WERI-Rb-1 (cell line): ENCODE results near the gene FGF23.
A peak's percentile ranks its signal among the peaks of the same experiment; 100 is the strongest.

Source experiments
- DNase-seq: peaks from one replicate; pipeline ENCODE4 v3.0.0-alpha.2; 2020
- H3K27ac ChIP-seq: fragments of 250-450 bp; sonication (Bioruptor Pico); 2 replicates; pipeline ENCODE4 v1.5.1; 2020; ENCODE audit warnings: mild to moderate bottlenecking, moderate library complexity
- H3K27me3 ChIP-seq: fragments of 250-450 bp; sonication (Bioruptor Pico); 2 replicates; pipeline ENCODE4 v1.5.1; 2021; ENCODE audit warnings: mild to moderate bottlenecking, low read depth, moderate library complexity; ENCODE audit not compliant: insufficient read depth, severe bottlenecking
- H3K36me3 ChIP-seq: fragments of 250-450 bp; sonication (Bioruptor Pico); 2 replicates; pipeline ENCODE4 v1.5.1; 2020; ENCODE audit warnings: mild to moderate bottlenecking, moderate library complexity
- H3K4me3 ChIP-seq: 2 replicates; pipeline ENCODE4 v1.5.1; 2011; ENCODE audit warnings: low read depth, mild to moderate bottlenecking, control low read depth, low read length
- H3K9me3 ChIP-seq: fragments of 250-450 bp; sonication (Bioruptor Pico); 2 replicates; pipeline ENCODE4 v1.5.1; 2021; ENCODE audit warnings: mild to moderate bottlenecking, moderate library complexity; ENCODE audit not compliant: severe bottlenecking
- TF ChIP-seq, protein P1 (sequence below): IDR thresholded peaks from 2 replicates; pipeline ENCODE4 v1.5.1; 2011; ENCODE audit warnings: low read depth, mild to moderate bottlenecking, control low read depth, inconsistent platforms, low read length

FGF23 gene

DNA sequence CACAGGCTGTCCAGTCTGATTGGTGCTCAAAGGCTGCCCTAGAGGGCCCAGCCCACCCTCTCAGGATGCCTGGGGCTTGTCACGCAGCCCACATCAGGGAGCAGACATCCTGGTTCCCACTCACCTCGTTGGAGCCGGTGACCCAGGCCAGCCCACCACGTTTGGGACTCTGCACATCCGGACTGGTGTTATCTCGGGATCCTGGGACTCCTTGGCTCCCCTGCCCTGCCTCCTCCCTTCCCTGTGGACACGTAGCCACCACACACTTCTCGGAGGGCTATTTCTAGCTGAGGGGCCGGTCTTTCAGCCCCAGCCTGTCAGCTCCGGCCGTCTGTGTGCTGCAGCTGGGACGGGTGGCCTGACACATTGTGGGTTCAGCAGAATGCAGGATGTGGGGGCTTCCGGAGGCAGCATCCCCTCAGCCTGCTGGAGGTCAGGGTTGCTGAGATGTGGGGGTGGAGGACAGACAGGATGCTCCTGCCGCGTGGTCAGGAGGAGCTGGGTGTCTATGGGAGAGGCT lies 12.8 kb upstream of the FGF23 start:
- TF ChIP-seq, protein P1, sequence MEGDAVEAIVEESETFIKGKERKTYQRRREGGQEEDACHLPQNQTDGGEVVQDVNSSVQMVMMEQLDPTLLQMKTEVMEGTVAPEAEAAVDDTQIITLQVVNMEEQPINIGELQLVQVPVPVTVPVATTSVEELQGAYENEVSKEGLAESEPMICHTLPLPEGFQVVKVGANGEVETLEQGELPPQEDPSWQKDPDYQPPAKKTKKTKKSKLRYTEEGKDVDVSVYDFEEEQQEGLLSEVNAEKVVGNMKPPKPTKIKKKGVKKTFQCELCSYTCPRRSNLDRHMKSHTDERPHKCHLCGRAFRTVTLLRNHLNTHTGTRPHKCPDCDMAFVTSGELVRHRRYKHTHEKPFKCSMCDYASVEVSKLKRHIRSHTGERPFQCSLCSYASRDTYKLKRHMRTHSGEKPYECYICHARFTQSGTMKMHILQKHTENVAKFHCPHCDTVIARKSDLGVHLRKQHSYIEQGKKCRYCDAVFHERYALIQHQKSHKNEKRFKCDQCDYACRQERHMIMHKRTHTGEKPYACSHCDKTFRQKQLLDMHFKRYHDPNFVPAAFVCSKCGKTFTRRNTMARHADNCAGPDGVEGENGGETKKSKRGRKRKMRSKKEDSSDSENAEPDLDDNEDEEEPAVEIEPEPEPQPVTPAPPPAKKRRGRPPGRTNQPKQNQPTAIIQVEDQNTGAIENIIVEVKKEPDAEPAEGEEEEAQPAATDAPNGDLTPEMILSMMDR = no peak
- H3K27ac ChIP-seq = no peak overlapping the region

DNA sequence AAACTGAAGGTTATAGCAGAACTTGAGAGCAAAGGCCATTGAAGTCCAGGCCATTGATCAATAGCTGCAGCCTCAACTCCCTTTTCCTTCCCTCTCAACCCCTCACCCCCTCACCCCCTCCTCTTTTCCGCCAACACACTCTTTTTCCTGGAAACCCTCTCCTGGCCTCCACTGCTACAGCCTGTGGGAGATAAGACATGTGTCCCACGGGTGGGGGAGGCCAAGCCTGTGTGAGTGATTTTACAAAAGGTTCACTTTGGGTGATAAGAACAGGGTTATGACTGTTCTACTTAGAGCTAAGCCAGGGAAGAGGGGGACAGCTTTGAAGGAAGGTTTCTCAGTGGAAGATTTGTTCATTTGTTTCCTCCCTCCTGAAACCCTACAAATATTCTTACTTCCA lies 9.2 kb upstream of the FGF23 start:
- H3K36me3 ChIP-seq = no peaks in the 10 kb centered on the region
- TF ChIP-seq, protein P1 = no peak
- no peaks in the 10 kb centered on the region for H3K27me3 ChIP-seq
- H3K9me3 ChIP-seq = no peaks in the 10 kb centered on the region
- no peak overlapping the region for H3K27ac ChIP-seq
- no peak for DNase-seq
- H3K4me3 ChIP-seq = no peak overlapping the region

More for the DNA sequence above, 12.8 kb upstream of the FGF23 start:
- Histone ChIP-seq H3K27me3 (no peaks in the 10 kb centered on the region), H3K9me3 (no peaks in the 10 kb centered on the region), H3K36me3 (no peaks in the 10 kb centered on the region), H3K4me3 (no peak overlapping the region)
- DNase-seq = no peak

GRCh38 chr12:4388032-4388431 lies 8.5 kb upstream of the FGF23 start:
- Histone ChIP-seq H3K27me3 (no peaks in the 10 kb centered on the region), H3K9me3 (no peaks in the 10 kb centered on the region), H3K36me3 (no peaks in the 10 kb centered on the region), H3K27ac (no peak overlapping the region), H3K4me3 (no peak overlapping the region)
- DNase-seq = no peak
- TF ChIP-seq, protein P1 = no peak

- TF ChIP-seq, protein P1 = no peak
- no peaks in the 10 kb centered on the region for H3K9me3 ChIP-seq
- H3K4me3 ChIP-seq = no peak overlapping the region
- H3K27me3 ChIP-seq = no peaks in the 10 kb centered on the region
- DNase-seq = no peak
- H3K36me3 ChIP-seq = no peaks in the 10 kb centered on the region
- no peak overlapping the region for H3K27ac ChIP-seq
These were observed 8.1 kb upstream of the FGF23 start for GRCh38 chr12:4387607-4388006.

- TF ChIP-seq, protein P1 = no peak
- no peaks in the 10 kb centered on the region for H3K36me3 ChIP-seq
- H3K9me3 ChIP-seq = no peaks in the 10 kb centered on the region
- H3K27me3 ChIP-seq = no peaks in the 10 kb centered on the region
- no peak for DNase-seq
- no peak overlapping the region for H3K27ac ChIP-seq
- H3K4me3 ChIP-seq = no peak overlapping the region
These were observed 7.3 kb upstream of the FGF23 start for GRCh38 chr12:4386801-4387200.

DNA sequence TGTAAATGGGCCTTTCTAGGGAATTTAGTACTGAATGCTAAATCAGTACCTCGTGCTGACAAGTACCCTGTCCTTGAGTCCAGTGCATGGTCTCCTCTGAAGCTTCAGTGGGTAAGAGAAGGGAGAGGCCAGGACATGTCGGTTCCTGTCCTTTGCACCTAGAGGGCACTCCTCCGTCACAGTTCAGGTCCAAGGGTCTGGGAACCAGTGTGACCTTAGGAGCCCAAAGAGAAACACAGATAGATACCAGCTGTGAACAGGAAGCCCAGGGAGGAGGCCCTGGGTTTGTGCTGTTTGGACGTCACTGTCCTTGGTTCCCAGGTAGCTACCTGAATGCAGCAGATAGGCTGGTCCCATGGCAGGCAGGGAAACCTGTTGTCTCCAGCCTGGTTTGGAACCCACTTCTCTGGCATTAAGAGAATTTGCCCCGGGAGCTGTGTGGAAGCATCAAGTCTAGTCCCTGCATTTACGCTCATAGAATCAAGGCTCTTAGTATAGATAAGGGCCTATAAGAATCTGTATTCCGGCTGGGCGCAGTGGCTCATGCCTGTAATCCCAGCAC lies 3.9 kb upstream of the FGF23 start:
- H3K27me3 ChIP-seq = no peaks in the 10 kb centered on the region
- H3K9me3 ChIP-seq = no peaks in the 10 kb centered on the region
- no peak overlapping the region for H3K4me3 ChIP-seq
- no peaks in the 10 kb centered on the region for H3K36me3 ChIP-seq
- TF ChIP-seq, protein P1 = peak; percentile 82
- DNase-seq = peak; percentile 62
- H3K27ac ChIP-seq = no peak overlapping the region
